HG02623 (cell line): Measurements from ENCODE around the gene CLSTN1.

Source experiments
- ATAC-seq: cut with Tn5 transposase; IDR thresholded peaks from one replicate; pipeline ENCODE4 v1.9.1; 2021; ENCODE audit warnings: moderate library complexity; ENCODE audit not compliant: unreplicated experiment

CLSTN1 gene

DNA sequence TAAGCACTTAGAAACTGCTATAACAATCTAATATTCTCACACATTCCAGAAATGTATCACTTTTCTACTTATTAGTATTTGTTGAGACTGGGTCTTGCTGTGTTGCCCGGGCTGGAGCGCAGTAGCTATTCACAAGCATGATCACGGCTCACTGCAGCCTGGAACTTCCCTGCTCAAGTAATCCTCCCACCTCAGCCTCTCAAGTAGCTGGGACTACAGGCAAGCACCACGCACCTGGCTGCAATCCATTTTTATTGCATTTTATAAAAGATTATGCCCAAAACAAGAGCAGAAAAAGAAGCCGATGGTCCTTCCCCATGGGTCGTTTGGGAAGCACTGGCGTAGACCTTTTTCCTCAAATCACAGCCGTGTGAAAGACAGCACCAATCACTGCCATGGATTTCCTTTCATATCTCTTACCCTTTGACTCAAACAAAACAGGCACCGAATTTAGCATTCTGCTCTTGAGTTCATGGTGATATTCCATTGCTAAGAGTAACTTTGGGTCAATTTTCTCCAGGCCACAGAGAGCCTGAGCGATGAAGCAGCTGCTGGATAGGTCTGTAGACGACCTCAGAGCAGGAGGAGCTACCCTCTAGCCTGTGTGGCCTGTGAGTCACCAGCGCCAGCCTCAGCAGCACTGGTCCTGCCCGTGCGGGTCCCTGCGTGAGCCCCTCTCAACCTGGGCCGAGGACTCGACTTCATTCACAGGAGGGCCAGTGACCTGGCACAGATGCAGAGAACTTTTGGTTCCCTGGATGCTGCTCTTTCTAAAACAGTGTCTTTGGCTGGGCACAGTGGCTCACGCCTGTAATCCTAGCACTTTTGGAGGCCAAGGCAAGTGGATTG, 91.4 kb downstream of the CLSTN1 start:
- ATAC-seq: no peak

DNA sequence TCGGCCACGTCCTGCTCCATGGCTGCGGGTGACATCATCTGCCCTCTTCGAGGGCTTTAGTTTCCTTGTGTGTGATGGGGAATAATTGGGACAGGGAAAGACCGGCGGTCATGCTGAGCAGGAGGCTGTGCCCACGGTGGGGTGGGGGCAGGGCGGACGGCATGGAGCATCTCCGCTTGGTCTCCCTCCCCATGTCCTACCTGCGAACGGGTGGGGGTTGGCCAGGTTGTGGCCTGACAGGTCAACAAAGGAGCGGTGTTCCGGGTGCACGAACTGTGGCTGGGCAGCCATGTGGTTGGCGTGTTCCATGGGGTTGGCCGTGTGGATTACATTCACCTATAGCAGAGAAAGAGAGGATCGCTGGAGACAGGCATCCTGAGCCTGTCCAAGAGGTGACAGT, 92.2 kb downstream of the CLSTN1 start:
- ATAC-seq: no peak

DNA sequence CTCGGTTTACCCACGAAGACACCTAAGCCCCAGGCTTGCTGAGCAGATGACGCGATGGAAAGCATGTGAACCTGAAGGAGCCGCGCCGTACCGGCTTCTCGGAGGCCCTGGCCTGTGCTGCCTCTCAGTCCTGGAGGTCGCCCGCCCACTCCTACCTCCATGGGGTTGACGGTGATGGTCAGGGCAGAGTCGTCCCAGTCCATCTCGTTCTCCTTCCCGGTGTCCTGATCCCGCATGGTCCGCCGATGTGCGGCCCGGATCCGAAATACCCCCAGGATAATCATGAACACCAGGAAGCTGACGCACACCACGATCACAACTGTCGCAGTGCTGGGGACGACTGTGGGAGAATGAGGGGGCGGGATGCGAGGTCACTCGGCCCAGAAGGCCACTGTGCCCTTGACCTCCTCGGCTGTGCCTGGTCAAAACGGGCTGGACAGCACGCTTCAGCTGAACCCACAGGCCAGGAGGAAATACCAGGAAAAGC, 92.7 kb downstream of the CLSTN1 start:
- ATAC-seq: no peak

DNA sequence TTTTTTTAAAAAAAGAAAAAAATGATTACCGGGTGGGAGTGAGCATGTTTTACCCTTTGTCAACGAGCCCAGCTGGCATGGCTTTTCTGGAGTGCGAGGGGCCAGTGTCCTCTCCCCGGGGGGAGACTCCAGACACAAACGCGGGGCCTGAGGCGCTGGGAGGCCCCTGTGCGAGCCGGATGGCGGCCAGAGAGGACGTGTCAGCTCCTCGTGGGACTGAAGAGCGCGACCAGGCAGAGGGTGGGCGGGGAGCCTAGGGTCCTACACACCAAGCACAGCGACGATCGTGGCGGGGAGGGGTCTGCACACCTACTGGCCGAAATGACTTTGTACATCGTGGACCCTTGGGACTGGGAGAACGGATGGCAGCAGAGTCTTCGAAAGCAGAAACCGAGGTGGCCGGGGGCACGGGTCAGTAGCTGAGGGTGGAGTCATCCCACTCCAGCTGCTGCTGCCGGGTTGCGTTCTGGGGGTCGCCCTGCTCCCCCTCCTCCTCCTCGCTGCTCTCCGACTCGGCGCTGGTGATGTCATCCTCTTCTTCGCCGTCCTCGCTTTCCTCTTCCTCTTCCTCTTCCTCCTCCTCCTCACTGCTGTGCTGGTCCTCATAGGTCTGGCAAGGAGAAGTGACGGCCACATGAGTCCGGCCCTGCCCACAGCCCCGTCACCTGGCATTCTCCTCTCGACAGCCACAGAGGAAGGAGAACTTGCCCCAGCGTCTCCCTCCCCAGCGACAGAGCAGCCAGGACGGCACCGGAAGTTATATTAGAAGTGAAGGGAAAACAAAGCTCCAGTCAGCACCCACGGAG, 93.5 kb downstream of the CLSTN1 start:
- ATAC-seq: no peak

DNA sequence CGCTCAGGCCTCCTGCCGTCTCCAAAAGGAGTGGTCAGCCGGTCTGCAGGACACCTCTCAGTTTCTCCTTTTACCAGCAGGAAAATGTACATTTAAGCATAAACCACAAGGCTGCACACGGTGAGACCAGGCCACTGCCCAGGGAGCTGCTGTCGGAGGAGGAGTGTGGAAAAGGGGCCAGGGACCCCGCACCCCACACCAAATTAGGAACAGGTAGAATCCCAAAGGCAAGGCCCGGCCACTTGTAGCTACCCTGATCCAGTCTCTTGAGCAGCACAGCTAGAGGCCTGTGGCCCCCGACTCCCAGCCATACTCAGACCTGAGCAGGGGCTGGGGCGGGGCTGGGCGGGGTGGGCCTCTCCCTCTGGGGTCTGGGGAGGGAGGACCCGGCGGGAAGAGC, 94.2 kb downstream of the CLSTN1 start:
- ATAC-seq: no peak

DNA sequence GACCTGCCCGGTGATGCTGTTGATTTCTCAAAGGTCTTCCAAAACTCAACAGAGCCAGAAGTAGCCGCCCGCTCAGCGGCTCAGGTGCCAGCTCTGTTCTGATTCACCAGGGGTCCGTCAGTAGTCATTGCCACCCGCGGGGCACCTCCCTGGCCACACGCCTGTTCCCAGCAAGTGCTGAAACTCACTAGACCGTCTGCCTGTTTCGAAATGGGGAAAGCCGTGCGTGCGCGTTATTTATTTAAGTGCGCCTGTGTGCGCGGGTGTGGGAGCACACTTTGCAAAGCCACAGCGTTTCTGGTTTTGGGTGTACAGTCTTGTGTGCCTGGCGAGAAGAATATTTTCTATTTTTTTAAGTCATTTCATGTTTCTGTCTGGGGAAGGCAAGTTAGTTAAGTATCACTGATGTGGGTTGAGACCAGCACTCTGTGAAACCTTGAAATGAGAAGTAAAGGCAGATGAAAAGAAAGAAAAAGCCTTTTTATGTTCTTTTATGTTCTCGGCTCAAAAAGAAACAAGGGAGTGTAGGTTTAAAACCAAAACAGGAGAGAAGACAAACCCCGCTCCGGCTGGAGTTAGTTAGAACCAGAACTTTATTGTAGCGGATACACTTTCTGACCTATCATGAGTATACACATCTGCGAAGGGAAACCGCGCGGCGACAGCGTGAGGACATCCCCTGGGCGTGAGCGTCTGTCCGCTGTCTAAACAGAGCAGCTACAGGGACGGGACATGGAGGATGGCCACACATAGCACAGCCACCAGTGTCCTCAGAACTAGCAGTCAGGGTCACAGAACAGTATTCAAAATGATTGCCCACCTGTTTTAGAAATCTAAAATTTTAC, 95.1 kb downstream of the CLSTN1 start:
- ATAC-seq: no peak

- no peak for ATAC-seq
These were observed 96.7 kb downstream of the CLSTN1 start for GRCh38 chr1:9726905-9727595.

DNA sequence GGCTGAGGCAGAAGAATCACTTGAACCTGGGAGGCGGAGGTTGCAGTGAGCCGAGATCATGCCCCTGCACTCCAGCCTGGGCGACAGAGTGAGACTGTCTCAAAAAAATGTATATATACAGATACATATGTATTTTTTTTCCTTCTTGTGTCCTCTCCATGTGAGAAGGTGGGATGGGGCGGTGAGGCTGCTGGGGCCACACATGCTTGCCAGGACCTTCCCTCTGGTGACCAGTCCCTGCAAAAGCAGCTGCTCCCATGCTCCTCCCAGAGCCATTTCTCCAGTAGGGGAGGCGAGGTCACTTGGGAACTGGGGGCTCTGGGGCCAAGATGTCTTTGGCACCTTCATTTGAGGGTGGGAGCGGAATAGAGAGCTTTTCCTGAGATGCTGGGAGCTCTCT, 97.4 kb downstream of the CLSTN1 start:
- ATAC-seq: no peak

DNA sequence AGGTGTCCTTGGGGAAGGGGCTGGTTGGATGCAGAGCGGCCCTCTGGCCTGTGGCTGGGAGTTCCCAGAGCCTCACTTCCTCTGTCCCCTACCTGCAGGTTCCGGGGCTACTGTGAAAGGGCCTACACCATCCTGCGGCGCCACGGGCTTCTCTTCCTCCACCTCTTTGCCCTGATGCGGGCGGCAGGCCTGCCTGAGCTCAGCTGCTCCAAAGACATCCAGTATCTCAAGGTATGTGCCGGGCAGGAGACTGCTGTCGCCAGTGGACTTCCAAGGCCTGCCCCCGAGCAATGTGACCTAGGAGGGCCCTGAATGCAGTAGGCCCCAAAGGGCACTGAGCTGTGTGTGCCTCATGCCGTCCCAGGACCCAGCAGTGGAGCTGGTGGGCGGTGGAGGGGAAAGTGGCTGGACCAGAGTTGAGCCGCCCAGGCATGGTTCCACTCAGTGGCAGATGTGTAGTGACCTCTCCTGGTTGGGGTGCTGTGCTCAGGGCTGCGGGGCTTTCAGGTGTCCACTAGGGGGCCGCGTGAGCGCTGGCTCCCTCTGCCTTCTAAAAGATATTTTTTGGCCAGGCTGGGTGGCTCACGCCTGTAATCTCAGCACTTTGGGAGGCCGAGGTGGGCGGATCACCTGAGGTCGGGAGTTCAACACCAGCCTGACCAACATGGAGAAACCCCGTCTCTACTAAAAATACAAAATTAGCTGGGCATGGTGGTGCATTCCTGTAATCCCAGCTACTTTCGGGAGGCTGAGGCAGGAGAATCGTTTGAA, 98.9 kb downstream of the CLSTN1 start:
- no peak for ATAC-seq

DNA sequence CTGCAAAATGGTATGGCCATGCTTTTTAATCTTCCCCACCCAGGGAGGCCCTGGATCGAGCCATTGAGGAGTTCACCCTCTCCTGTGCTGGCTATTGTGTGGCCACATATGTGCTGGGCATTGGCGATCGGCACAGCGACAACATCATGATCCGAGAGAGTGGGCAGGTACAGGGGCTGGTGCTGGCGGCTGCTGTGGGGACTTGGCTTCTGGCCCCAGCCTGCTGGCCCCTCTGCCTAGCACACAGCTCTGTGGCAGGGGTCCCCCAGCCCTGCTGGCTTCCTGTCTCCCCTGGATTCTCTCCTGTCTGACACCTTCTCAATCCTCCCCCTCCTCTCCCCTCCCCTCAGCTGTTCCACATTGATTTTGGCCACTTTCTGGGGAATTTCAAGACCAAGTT, 99.8 kb downstream of the CLSTN1 start:
- no peak for ATAC-seq

- no peak for ATAC-seq
These were observed 100.5 kb downstream of the CLSTN1 start for GRCh38 chr1:9723068-9723805.

DNA sequence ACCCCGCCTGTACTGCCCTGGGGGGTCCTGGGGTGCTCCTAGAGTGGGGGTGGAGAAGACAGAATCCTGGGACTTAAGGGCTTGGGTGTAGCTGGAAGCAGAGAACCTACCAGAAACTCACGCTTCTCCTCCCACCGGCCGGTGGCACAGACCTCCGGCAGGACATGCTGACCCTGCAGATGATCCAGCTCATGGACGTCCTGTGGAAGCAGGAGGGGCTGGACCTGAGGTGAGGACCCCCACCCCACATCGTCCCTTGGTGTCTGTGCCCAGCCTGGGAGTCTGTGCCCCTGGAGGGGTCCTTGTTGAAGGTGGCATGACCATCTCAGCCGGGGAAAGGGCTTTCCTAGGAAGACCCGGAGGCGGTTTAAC, 101.4 kb downstream of the CLSTN1 start:
- ATAC-seq: no peak

GRCh38 chr1:9721606-9722377, 102.0 kb downstream of the CLSTN1 start:
- no peak for ATAC-seq

- no peak for ATAC-seq
These were observed 102.8 kb downstream of the CLSTN1 start for GRCh38 chr1:9720785-9721605.

GRCh38 chr1:9719978-9720722, 103.6 kb downstream of the CLSTN1 start:
- no peak for ATAC-seq

- ATAC-seq: no peak
These were observed 105.6 kb downstream of the CLSTN1 start for GRCh38 chr1:9718006-9718680.
